ENCODE results near the gene ARHGAP24.
"Not testable (repeated sequence)": the region's sequence is repeated elsewhere in the genome, so short reads cannot be mapped to it uniquely, and the experiment has no call there.

Gene ARHGAP24

DNA sequence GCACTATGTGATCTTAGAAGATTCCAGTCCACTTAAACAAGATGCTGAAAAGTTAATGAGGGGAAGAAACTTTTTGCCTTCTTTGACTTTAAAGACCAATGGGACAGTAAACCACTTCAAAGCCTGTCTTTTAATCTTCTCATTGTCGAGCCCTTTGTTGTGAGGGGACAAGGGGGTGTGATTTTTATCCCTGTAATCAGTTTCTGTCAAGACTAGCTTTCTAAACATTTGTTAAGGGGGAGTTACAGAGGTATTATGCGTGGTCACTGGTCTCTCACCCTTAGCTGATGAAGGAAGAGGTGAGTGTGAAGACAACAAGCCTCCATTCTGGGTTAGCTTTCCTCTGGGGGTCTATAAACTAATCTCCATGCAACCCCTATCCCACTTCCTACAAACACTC is 409.3 kb downstream of the ARHGAP24 start:
- FAIRE-seq (no peak), DNase-seq (ENCODE audit: insufficient read length, low spot score) (no peak)

DNA sequence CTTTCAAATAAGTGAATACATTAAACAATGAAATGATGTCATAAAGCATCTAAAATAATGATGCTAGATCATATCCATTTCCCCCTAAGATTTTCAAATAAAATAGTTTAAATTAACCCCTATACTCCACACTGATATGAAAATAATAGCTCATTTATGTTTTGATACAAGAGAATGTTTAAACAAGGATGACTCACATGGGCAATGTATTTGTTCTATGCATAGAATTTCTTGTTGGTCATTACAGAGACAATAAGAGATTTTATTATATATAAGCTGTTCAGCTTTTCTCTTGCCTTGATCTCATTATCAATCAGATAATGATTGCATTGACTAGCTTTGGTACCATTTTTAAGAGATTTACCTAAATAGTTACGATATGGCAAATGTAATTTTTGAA is 411.7 kb downstream of the ARHGAP24 start:
- DNase-seq (ENCODE audit: insufficient read length, low spot score) (no peak), FAIRE-seq (no peak)

DNA sequence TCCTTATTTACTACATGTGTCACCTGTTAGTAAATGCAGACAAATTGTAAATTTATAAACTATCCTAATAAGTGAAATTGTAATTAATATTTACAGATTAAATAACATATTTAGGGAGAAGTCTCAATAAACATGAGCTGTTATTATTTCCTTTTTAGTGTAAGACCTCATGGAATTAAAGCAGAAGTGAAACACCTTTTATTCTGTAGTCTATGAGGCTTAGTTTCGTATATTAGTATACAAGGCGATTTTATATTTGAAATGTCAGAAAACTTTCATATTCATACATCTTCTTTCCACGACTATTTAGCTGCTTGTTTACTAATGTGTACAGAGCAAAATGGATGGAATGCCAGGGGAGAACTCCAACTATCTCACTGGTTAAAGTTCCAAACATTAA is 414.4 kb downstream of the ARHGAP24 start:
- no peak for DNase-seq (ENCODE audit: insufficient read length, low spot score)
- no peak for FAIRE-seq

DNA sequence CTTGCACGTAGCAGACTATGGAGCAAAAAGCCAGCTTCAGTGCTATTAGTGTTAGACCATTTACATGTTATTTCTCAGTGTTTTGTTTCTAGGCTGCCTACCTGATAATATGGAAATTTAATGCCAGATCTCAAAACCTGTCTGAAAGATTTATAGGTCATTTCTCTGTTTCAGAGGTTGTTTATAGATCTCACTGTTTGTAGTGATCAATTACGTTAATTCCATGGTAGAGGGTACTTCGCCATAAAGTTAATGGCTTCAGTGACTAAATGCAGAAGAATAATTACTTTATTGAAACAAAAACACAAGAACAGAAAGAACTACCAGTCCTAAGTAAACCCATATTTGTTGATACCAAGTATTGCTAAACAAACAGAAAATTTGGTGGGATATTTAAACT is 420.8 kb downstream of the ARHGAP24 start:
- no peak for DNase-seq (ENCODE audit: insufficient read length, low spot score)

DNA sequence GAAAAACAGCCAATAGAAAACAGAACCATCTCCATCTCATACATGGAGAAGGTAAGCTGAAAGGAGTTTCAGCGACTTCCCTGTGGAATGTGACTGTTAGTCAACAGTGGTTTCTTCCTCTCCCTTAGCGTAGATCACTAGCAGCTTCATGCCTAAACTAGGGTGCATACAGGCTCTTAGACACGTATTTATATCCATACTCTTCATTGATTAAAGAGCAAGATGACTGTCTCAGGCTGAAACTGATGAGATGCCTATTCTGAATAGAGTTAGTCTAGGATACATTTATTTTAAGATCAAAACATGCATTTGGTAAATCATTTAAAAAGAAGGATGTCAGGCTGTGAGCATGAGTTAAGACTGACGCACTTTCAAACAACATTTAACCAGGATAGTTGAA is 423.3 kb downstream of the ARHGAP24 start:
- FAIRE-seq (no peak), DNase-seq (ENCODE audit: insufficient read length, low spot score) (no peak)

More for the DNA sequence above, 420.8 kb downstream of the ARHGAP24 start:
- FAIRE-seq, result no peak

DNA sequence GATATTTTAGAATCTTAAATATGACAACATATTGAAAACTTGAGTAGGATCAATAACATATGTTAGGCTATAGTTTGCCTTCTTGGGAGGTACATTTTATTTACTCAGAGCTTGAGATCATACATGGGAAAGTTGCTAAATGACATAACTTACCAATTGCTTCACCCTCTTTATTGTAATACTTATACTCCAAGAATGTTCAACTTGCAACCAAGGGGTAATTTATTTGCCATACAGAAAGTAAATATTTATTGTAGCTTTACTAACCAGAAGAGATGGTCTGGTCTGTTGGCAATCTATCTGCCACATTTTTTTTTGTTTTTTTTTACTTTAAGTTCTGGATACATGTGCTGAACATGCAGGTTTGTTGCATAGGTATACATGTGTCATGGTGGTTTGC is 426.6 kb downstream of the ARHGAP24 start:
- FAIRE-seq, result no peak
- no peak for DNase-seq (ENCODE audit: insufficient read length, low spot score)

DNA sequence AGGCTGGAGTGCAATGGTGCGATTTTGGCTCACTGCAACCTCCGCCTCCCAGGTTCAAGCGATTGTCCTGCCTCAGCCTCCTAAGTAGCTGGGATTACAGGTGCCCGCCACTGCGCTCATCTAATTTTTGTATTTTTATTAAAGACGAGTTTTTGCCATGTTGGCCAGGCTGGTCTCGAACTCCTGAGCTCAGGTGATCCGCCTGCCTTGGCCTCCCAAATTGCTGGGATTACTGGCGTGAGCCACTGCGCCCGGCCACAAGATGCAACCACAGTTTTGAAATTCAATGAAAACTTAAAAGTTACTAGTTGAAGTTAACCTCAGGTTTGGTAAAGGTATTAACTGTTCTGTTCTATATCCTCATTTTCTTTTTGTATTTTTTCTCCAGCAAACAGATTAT is 427.7 kb downstream of the ARHGAP24 start:
- DNase-seq (ENCODE audit: insufficient read length, low spot score); FAIRE-seq: not testable (repeated sequence)

DNA sequence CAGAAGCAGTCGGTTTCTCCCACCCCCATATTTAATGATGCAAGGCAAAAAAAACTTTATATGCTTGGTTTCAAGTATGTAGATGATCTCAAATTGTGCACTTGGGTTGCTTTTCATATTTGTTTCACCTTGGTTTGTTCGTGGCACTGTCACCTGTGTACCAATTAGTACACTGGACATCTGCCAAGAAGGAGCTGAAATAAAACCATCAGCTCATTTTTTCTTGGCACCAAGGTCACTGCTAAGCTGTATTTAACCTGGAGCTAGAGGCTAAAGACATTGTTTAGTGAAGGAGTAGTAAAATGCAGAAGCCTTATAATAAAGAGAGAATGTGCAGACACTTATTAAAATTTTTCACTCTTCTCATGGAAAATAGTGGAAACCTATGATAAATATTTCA is 430.8 kb downstream of the ARHGAP24 start:
- FAIRE-seq (no peak), DNase-seq (ENCODE audit: insufficient read length, low spot score) (no peak)

DNA sequence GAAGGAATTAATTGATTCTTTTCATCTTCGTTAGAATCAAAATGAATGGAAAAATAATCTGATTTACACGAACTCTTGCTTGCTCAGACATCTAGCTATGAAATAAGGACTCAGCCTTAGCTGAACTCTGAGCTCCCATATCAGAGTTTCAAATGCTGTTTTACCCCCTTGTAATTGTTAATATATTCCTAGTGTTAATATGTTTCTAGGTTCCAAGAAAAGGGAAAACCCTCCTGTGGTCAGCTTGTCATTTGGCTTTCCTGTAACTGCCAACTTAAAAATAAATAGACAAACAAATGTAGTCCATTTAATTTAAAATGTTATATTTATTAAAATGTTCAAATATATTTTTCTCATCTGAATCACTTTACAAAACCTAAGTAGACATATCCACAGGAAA is 432.1 kb downstream of the ARHGAP24 start:
- no peak for FAIRE-seq
- DNase-seq (ENCODE audit: insufficient read length, low spot score), result no peak

DNA sequence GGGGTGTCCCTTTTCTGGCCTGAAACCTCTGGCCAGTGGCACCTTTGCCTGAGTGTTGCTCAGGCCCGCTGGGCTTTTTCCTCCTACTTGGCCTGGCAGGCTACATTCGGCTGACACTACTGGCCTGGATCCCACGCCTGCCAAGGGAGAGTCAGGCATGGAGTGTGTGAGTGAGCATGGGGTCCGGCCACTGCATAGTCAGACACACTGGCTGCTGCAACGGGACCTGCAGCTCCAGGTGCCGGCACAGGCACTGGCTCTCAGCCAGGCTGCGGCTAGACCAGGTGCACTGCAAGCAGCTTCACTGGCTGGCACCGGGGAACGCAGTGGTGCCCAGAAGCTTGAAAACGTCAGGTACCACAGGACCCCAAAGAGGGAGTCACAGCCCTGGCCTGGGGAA is 434.9 kb downstream of the ARHGAP24 start:
- FAIRE-seq, result no peak

DNA sequence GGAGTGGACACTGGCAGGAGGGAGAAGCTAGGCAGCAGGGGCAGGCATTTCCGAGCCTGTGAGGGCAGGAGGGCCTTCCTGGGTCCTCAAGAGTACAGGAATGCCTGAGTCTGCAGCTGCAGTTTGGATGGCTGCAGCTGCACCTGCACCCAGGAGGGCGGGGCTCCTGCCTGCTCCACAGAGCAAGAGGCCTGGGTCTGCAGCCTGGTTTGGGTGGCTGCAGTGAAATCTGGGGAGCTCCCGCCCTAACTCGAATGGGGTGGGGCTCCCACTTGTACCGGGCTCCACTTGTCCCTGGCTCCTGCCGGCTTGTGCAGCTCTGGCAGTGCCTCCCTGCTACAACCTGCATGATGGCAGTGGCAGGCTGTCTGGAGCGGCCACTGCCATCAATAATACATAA is 436.0 kb downstream of the ARHGAP24 start:
- DNase-seq (ENCODE audit: insufficient read length, low spot score), result no peak
- FAIRE-seq, result no peak

More for the DNA sequence above, 434.9 kb downstream of the ARHGAP24 start:
- no peak for DNase-seq (ENCODE audit: insufficient read length, low spot score)

DNA sequence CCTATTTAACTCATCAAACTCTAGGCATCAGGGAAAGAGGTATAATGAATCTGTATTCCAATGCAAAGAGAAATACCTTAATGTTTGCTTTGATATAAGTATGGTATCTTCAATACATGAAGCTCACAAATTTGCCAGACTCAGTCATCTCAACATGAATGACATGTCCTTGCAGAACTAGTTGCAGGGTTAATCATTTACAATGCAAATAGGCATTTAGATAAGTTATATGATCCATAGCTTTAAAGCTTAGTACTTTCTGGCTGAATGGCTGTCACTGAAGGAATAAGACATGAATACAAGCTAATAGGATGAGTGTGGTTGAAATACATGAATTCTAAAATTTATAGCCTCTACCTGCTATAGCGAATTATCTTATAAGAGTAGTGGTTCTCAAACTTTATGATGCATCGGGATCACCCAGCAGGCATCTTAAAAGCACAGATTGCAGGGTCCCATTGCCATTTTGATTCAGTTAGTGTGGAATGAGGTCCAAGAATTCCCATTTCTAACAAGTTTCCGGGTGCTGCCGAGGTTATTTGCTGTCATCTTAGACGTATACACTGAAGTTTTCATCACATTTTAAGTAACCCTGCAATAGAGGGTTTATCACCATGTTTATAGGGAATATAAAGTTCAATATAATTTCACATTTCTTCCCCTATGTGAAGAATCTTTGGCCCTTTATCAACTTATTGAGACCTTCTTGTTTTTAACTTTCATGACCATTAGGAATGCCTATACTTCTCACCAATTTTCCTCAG is 439.2 kb downstream of the ARHGAP24 start:
- DNase-seq (ENCODE audit: insufficient read length, low spot score) (no peak), FAIRE-seq (no peak)

DNA sequence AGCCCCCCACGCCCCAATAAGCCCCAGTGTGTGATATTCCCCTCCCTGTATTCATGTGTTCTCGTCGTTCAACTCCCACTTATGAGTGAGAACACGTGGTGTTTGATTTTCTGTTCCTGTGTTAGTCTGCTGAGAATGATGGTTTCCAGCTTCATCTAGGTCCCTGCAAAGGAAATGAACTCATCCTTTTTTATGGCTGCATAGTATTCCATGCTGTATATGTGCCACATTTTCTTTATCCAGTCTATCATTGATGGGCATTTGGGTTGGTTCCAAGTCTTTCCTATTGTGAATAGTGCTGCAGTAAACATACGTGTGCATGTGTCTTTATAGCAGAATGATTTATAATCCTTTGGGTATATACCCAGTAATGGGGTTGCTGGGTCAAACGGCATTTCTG is 440.6 kb downstream of the ARHGAP24 start:
- DNase-seq (ENCODE audit: insufficient read length, low spot score); FAIRE-seq: not testable (repeated sequence)

DNA sequence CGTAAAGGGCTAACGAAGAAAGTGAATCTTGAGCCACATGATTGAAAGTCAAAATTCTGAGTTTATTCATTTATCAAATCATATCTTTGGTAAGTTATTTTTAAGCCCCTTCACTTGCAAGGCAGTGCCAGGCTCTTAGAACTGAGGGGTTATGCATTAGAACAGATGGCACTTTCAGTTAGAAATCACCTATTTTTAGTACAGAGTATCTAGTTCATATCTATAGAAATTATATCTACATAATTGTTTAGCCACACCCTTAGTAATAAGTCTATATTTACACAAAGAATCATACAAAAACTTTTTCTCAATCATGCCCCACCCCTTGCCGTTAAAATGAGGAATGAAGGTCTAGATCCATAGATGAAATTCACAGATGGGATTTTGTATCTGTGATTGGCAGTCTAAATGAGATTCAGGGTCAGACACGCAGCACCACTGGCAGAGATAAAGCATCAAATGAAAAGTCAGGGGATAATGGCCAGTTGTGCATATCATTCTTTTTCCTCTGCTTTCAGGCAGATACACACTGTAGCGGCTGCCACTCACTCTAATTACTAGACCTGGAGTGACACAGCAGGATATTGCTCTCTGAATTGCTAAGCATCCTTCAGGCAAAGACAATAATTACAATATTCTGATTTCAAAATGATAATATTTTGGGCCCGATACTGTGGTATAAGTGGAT is 444.4 kb downstream of the ARHGAP24 start:
- no peak for DNase-seq (ENCODE audit: insufficient read length, low spot score)
- no peak for FAIRE-seq

DNA sequence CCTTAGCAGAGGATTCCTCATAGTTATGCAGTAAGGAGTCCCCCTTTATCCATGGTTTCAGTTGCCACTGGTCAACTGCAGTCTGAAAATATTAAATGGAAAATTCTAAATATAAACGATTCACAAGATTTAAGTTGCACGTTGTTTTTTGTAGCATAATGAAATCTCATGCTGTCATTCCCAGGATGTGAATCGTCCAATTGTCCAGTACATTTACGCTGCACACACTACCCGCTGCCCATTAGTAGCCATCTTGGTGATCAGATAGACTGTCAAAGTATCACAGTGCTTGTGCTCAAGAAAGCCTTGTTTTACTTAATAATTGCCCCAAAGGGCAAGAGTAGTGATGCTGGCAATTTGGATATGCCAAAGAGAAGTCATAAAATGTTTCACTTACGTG is 450.1 kb downstream of the ARHGAP24 start:
- DNase-seq (ENCODE audit: insufficient read length, low spot score) (no peak), FAIRE-seq (no peak)

DNA sequence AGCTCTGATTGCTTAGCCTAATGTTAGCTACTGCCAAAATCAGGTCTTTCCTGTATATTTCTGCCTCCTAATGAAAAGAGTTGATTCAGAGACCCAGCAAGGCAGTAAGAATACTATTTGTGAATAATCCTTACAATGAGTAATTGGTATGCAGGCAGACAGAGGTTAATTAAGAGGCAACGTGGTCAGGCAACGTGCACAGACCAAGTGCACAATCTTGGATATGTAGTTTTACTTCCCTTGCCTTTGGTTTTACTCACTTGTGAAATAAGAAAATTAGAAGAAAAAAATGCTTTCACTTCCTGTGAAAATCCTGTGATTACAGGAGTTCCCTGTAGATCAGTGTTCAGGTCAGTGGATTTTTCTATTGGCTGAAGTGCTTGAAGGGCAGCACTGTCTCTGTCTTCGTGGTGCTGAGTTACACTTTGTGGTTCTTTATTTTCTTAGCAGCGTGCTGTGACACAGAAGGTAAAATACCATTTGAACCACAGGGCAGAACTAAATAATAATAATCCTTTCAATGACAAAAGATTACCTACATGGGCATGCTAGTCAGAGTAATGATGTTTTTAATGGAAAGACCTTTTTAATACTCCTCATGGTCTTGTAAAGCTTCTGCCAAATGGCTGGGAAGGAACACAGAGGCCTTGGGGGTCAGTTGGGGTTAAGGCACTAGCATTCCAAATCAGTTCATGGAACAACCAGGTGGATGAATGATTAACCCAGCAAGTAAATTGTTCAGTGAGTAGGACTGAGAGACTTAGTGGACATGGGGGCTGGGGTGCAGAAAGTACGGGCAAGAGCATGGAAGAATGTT is 454.0 kb downstream of the ARHGAP24 start:
- no peak for FAIRE-seq
- no peak for DNase-seq (ENCODE audit: insufficient read length, low spot score)

DNA sequence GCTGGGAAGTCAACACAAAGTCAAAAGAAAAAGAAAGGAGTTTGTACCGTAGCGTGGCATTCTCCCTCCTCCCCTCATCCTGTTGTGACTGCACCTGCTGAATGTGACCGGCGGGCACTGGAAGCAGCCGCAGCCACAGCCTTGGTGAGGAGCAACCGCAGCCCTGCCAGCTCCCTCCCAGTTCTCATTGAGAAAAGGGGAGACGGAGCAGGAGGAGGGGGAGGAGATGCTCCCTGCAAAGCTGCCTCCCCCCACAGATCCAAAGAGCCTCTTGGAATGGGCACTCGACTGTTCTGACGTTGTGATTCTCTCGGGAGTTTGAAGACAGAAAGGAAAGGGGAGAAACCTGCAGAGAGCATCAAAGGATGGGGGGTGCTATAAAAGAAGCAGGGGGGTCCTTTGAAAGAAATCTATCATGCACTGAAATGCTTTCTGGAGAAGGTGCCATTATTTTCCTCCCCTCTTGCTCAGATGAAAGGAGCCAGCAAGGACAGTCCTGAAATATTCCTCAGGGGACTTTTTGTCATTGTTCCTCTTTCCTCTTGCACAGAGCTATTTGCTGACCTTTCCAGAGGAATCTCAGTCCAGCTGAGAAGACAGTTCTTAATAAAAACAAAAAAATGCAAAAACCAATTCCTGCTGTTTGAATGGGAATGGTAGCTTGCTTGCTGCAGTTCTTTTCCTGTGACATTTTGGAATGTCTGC is 455.2 kb downstream of the ARHGAP24 start:
- no peak for DNase-seq (ENCODE audit: insufficient read length, low spot score)
- FAIRE-seq, result no peak

DNA sequence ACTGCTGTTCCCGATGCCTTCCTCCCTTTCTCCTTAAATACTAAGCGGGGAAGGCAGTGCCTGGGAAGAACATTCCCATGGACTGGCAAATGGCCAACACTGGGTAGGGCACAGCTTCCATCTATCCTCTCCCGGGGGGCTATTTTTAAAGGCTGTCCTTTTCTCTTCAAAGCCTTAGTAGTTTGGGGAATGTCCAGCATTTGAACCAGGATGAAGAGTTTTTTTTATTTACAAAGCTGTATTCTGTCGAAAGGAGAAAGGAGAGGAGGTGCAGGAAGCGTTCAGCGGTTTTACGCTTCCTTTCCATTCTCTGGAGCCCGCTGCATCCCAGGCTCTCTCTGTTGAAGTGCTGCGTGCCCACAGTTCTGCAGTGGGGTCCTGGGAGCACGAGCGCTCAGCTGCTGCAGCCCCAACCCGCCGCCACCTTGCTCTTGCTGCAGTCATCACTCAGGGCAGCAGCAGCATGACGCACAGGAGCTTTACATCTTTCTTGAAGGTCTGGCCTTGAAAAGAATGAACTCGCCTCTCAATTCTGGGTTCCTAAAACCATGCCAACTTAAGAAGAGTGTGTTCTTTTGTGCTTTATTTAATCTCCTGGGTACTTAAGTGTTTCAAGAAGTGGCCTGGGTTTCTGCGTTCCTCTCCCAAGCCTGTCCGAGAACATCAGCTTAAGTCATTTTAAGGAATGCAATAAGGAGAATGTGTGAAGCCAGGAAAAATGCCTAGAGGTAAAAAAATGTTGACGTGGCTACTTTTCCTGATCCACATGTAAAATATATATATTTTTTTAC is 457.7 kb downstream of the ARHGAP24 start:
- no peak for DNase-seq (ENCODE audit: insufficient read length, low spot score)
- FAIRE-seq, result no peak

DNA sequence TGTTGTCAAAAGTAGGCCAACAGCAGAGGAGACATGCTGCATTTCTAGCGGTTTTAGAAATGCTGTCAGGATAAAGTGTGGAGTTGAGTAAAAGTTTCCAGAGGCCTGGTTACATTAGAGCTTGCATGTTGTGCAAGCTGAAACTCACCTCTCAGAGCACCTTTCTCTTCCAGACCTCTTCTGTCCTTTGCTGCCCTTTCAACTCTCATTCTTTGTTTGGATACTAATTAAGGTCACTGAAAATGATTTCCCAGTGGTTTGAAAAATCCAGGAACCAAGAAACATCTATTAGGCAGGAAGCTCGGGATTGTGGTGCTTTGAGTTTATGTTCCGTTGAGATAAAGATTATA is 458.3 kb downstream of the ARHGAP24 start:
- FAIRE-seq (no peak), DNase-seq (ENCODE audit: insufficient read length, low spot score) (no peak)

DNA sequence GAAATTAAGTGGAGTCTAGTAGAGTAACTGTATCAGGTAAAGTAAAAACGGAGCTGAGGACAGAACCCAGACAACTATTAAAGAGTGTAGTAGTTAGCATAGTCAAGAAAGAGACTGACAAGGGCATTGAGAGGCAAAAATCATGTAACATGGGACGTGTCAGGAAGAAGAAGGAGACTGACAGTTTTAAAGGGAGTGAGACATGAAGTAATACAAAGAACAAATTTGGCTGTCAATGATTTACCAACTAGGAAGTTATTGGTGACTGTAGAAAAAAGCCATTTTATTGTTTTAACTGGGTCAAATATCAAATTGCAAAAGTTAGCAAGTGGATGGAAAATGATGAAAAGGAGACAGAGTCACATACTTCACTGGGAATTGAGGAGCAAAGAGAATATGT is 462.6 kb downstream of the ARHGAP24 start:
- FAIRE-seq, result no peak
- DNase-seq (ENCODE audit: insufficient read length, low spot score), result no peak

Data from HTR-8/SVneo (cell line).